Measurements from ENCODE around the gene ABCC4.

DNA sequence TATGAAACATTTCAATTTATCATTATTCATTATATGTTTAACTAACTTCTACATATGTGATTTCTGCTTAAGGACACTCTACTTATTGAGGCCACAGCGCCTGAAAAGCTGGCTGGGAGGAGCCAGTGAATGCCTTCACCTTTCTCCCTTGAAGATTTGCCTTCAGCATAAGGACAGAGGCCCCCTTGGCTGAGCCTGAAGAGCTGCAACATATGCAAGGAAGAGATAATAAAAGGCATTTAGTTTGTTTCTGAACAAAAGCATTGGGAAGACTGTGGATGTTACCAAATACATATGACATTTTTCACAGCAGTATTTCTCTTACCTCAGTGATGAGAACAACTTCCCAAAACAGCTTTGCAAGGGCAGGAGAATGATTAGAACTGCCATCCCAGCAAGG is 92.1 kb downstream of the ABCC4 start:
- TF ChIP-seq, protein P1, sequence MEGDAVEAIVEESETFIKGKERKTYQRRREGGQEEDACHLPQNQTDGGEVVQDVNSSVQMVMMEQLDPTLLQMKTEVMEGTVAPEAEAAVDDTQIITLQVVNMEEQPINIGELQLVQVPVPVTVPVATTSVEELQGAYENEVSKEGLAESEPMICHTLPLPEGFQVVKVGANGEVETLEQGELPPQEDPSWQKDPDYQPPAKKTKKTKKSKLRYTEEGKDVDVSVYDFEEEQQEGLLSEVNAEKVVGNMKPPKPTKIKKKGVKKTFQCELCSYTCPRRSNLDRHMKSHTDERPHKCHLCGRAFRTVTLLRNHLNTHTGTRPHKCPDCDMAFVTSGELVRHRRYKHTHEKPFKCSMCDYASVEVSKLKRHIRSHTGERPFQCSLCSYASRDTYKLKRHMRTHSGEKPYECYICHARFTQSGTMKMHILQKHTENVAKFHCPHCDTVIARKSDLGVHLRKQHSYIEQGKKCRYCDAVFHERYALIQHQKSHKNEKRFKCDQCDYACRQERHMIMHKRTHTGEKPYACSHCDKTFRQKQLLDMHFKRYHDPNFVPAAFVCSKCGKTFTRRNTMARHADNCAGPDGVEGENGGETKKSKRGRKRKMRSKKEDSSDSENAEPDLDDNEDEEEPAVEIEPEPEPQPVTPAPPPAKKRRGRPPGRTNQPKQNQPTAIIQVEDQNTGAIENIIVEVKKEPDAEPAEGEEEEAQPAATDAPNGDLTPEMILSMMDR (IDR thresholded peaks at IDR 0.05) = no peak
- TF ChIP-seq POLR2A (IDR thresholded peaks at IDR 0.05) = no peak

Measured in vagina (tissue), 2 donors.